Vagina (tissue), 2 donors: Measurements from ENCODE around the gene ZDHHC22.

Source experiments
- POLR2AphosphoS5 ChIP-seq, 2 donors: sonication (generic); formaldehyde crosslinking; IDR thresholded peaks; one replicate each; pipeline ENCODE4 v1.9.0; 2017; ENCODE audit warnings: antibody characterized with exemption in 2 of 2, mild to moderate bottlenecking in 2 of 2, low read depth in 1 of 2; ENCODE audit not compliant: insufficient read depth in 1 of 2
- TF ChIP-seq, protein P1 (sequence below), 3 experiments: fragments of 450-650 bp in 2 of 3; fragments of 200-600 bp in 1 of 3; sonication (generic) in 1 of 3; IDR thresholded peaks; one replicate each; pipeline ENCODE4 v1.5.1; 2017 to 2019; ENCODE audit warnings: antibody characterized with exemption in 3 of 3, mild to moderate bottlenecking in 2 of 3, moderate library complexity in 2 of 3

DNA sequence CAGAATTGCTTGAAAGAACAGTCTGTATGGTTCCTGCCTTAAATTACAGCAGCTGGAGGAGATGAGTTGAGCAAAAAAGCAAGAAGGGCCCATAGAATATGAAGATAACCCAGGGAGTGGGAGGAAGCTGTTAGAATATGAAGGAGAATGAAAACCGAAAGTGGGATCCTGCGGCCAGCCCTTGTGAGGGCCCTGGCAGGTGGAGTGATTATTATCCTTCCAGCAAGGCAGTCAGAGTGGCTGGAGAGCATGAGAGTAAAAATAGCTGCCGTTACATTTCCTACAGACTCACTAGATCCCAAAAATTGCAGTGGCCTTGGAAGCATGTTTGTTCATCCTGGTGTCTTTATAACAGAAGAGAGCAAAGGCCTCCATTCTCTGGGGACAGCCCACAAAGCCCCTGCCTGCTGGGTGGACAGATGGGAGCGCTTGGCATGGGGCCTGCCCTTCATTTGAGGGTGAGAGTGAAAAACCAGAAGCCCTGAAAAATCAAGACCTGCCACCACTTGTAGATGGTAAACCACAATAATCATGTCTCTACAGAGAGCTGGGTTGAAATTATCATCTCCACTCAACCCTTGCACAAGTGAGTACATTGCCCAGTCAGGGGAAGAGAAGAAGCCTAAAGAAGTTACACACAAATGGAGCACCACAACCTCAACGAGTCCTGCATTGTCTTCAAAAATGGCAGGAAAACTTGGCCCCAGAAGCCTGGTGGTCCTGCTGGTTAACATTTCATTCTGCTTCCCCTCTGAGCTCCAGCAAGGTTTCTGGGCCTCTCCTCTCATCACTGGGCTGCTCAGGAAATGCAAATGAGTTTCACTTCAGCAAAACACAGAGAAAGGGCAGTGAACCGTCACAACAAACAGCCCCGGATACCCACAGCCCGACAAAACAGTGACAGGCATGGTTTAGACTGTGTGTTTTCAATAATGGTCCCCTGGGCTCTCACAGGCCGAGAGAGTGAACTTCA is 20.5 kb downstream of the ZDHHC22 start:
- TF ChIP-seq, protein P1, sequence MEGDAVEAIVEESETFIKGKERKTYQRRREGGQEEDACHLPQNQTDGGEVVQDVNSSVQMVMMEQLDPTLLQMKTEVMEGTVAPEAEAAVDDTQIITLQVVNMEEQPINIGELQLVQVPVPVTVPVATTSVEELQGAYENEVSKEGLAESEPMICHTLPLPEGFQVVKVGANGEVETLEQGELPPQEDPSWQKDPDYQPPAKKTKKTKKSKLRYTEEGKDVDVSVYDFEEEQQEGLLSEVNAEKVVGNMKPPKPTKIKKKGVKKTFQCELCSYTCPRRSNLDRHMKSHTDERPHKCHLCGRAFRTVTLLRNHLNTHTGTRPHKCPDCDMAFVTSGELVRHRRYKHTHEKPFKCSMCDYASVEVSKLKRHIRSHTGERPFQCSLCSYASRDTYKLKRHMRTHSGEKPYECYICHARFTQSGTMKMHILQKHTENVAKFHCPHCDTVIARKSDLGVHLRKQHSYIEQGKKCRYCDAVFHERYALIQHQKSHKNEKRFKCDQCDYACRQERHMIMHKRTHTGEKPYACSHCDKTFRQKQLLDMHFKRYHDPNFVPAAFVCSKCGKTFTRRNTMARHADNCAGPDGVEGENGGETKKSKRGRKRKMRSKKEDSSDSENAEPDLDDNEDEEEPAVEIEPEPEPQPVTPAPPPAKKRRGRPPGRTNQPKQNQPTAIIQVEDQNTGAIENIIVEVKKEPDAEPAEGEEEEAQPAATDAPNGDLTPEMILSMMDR (IDR thresholded peaks at IDR 0.05) = no peak
- TF ChIP-seq POLR2AphosphoS5 (IDR thresholded peaks at IDR 0.05; ENCODE audit: insufficient read depth in 1 of 2, low read depth in 1 of 2) = no peak
